HG03064 (cell line): ENCODE measurements around the gene FRMD6.
"Not testable (repeated sequence)": the region's sequence is repeated elsewhere in the genome, so short reads cannot be mapped to it uniquely, and the experiment has no call there.

Source experiments
- ATAC-seq: cut with Tn5 transposase; IDR thresholded peaks from one replicate; pipeline ENCODE4 v1.9.1; 2021; ENCODE audit warnings: low read depth; ENCODE audit not compliant: unreplicated experiment

FRMD6 gene

GRCh38 chr14:51627313-51627712 lies 24.4 kb upstream of the FRMD6 start:
- no peak for ATAC-seq

- ATAC-seq: no peak
Observed at GRCh38 chr14:51628238-51628637, 23.5 kb upstream of the FRMD6 start.

- no peak for ATAC-seq
Observed at GRCh38 chr14:51630987-51631386, 20.7 kb upstream of the FRMD6 start.

- not testable (repeated sequence) for ATAC-seq
Observed at GRCh38 chr14:51633298-51633697, 18.4 kb upstream of the FRMD6 start.

- ATAC-seq: no peak
Observed at GRCh38 chr14:51636109-51636508, 15.6 kb upstream of the FRMD6 start.

- no peak for ATAC-seq
Observed at GRCh38 chr14:51638071-51638944, 13.4 kb upstream of the FRMD6 start.

- no peak for ATAC-seq
Observed at GRCh38 chr14:51639668-51640316, 11.9 kb upstream of the FRMD6 start.

- ATAC-seq: no peak
Observed at GRCh38 chr14:51643140-51643539, 8.6 kb upstream of the FRMD6 start.

GRCh38 chr14:51644217-51644933 lies 7.3 kb upstream of the FRMD6 start:
- no peak for ATAC-seq

- ATAC-seq: no peak
Observed at GRCh38 chr14:51648296-51648695, 3.4 kb upstream of the FRMD6 start.

GRCh38 chr14:51650716-51651387 lies 858 bp upstream of the FRMD6 start:
- no peak for ATAC-seq

- no peak for ATAC-seq
Observed at GRCh38 chr14:51652168-51653078, 713 bp downstream of the FRMD6 start.

- ATAC-seq: no peak
Observed at GRCh38 chr14:51653079-51653774, 1.5 kb downstream of the FRMD6 start.

GRCh38 chr14:51653775-51654532 lies 2.2 kb downstream of the FRMD6 start:
- ATAC-seq: no peak

- ATAC-seq: no peak
Observed at GRCh38 chr14:51654533-51654845, 2.8 kb downstream of the FRMD6 start.

GRCh38 chr14:51657762-51658161 lies 6.1 kb downstream of the FRMD6 start:
- no peak for ATAC-seq

GRCh38 chr14:51658441-51659173 lies 6.9 kb downstream of the FRMD6 start:
- no peak for ATAC-seq

GRCh38 chr14:51660741-51661140 lies 9.0 kb downstream of the FRMD6 start:
- no peak for ATAC-seq
